Spleen (tissue), 7 donors: ENCODE data around the gene DLST.

Experiments
- CTCF ChIP-seq, 11 experiments: fragments of 200-600 bp in 7 of 11; fragments of 450-650 bp in 4 of 11; sonication (generic) in 4 of 11; IDR thresholded peaks in 8 of 11; conservative IDR thresholded peaks in 3 of 11; 1 replicate in 7 of 11; 2 replicates in 4 of 11; pipeline versions ENCODE4 v1.4.0 to v1.8.0; 2016 to 2021; ENCODE audit warnings: antibody characterized with exemption in 11 of 11, inconsistent platforms in 4 of 11, mild to moderate bottlenecking in 1 of 11
- POLR2AphosphoS5 ChIP-seq, 3 donors: sonication (generic); formaldehyde crosslinking; IDR thresholded peaks; one replicate each; pipeline ENCODE4 v1.5.1; 2017; ENCODE audit warnings: antibody characterized with exemption in 3 of 3
- donor health status: DM: no; HTN: no; CAD: no; lungs with moderate emphysema.
- donor health status: DM: no; HTN: no; CAD: no.
- donor health status: DM: no; HTN: no; CAD: no.

GRCh38 chr14:74863274-74863673, 18.4 kb upstream of the DLST start:
- peak in 1 of 3 donors; percentile 35 for TF ChIP-seq POLR2AphosphoS5 (IDR thresholded peaks at IDR 0.05)
- TF ChIP-seq CTCF (IDR thresholded peaks at IDR 0.05 in 8 of 11, conservative IDR thresholded peaks at IDR 0.05 in 3 of 11): no peak
